ENCODE measurements around the gene POU2AF1. TPM values are rescaled to one million over a fixed set of nuclear protein-coding genes. Genes with fewer than 3 reads are reported as not detected.
"Not testable (repeated sequence)": the region's sequence is repeated elsewhere in the genome, so short reads cannot be mapped to it uniquely, and the experiment has no call there.

POU2AF1 gene
- polyA plus RNA-seq, 3 donors from 2014 or later = 0.09 TPM; not detected in 2

GRCh38 chr11:111329306-111330204, 49.5 kb downstream of the POU2AF1 start:
- H3K4me3 Mint-ChIP-seq = no peak overlapping the region
- no peak for DNase-seq
- no peaks in the 10 kb centered on the region for H3K4me1 Mint-ChIP-seq
- H3K27me3 Mint-ChIP-seq (ENCODE audit: low read depth in 3 of 3) = peaks cover 4 to 7% (median 6%) of the 10 kb centered on the region in 3 donors
- H3K27ac Mint-ChIP-seq = no peak overlapping the region
- no peaks in the 10 kb centered on the region for H3K9me3 Mint-ChIP-seq
- no peaks in the 10 kb centered on the region for H3K36me3 Mint-ChIP-seq

- Mint-ChIP-seq H3K9me3 (no peaks in the 10 kb centered on the region), H3K27ac (no peak overlapping the region), H3K36me3 (no peaks in the 10 kb centered on the region), H3K27me3 (ENCODE audit: low read depth in 3 of 3) (peaks cover 5 to 8% (median 7%) of the 10 kb centered on the region in 3 donors), H3K4me3 (no peak overlapping the region), H3K4me1 (no peaks in the 10 kb centered on the region)
- no peak for DNase-seq
Observed at GRCh38 chr11:111327908-111328624, 51.0 kb downstream of the POU2AF1 start.

- no peak for DNase-seq
- H3K4me3 Mint-ChIP-seq = no peak overlapping the region
- H3K27me3 Mint-ChIP-seq (ENCODE audit: low read depth in 3 of 3) = peaks cover 5 to 8% (median 7%) of the 10 kb centered on the region in 3 donors
- no peaks in the 10 kb centered on the region for H3K4me1 Mint-ChIP-seq
- no peak overlapping the region for H3K27ac Mint-ChIP-seq
- H3K9me3 Mint-ChIP-seq = no peaks in the 10 kb centered on the region
- H3K36me3 Mint-ChIP-seq = no peaks in the 10 kb centered on the region
Observed at GRCh38 chr11:111326824-111327223, 52.3 kb downstream of the POU2AF1 start.

GRCh38 chr11:111325259-111325658, 53.8 kb downstream of the POU2AF1 start:
- DNase-seq = no peak
- H3K27me3 Mint-ChIP-seq (ENCODE audit: low read depth in 3 of 3) = peaks cover 5 to 7% (median 6%) of the 10 kb centered on the region in 3 donors
- no peaks in the 10 kb centered on the region for H3K36me3 Mint-ChIP-seq
- H3K4me1 Mint-ChIP-seq = no peaks in the 10 kb centered on the region
- H3K4me3 Mint-ChIP-seq = no peak overlapping the region
- no peak overlapping the region for H3K27ac Mint-ChIP-seq
- no peaks in the 10 kb centered on the region for H3K9me3 Mint-ChIP-seq

- Mint-ChIP-seq H3K9me3 (no peaks in the 10 kb centered on the region), H3K4me3 (no peak overlapping the region), H3K27me3 (ENCODE audit: low read depth in 3 of 3) (peaks cover 5 to 6% (median 5%) of the 10 kb centered on the region in 3 donors), H3K36me3 (no peaks in the 10 kb centered on the region), H3K4me1 (no peaks in the 10 kb centered on the region), H3K27ac (no peak overlapping the region)
- DNase-seq = no peak
Observed at GRCh38 chr11:111324277-111324720, 54.8 kb downstream of the POU2AF1 start.

GRCh38 chr11:111322534-111322933, 56.5 kb downstream of the POU2AF1 start:
- Mint-ChIP-seq H3K4me1 (no peaks in the 10 kb centered on the region), H3K36me3 (no peaks in the 10 kb centered on the region), H3K27me3 (ENCODE audit: low read depth in 3 of 3) (peaks cover 4 to 8% (median 6%) of the 10 kb centered on the region in 3 donors), H3K9me3 (no peaks in the 10 kb centered on the region), H3K27ac (no peak overlapping the region), H3K4me3 (no peak overlapping the region)
- no peak for DNase-seq

- Mint-ChIP-seq H3K36me3 (no peaks in the 10 kb centered on the region), H3K4me3 (no peak overlapping the region), H3K27me3 (ENCODE audit: low read depth in 3 of 3) (peaks cover 4 to 9% (median 6%) of the 10 kb centered on the region in 3 donors), H3K9me3 (no peaks in the 10 kb centered on the region), H3K4me1 (no peaks in the 10 kb centered on the region), H3K27ac (no peak overlapping the region)
- DNase-seq = no peak
Observed at GRCh38 chr11:111320728-111321568, 58.1 kb downstream of the POU2AF1 start.

GRCh38 chr11:111320199-111320598, 58.9 kb downstream of the POU2AF1 start:
- H3K27me3 Mint-ChIP-seq (ENCODE audit: low read depth in 3 of 3); DNase-seq; H3K36me3 Mint-ChIP-seq: not testable (repeated sequence)

GRCh38 chr11:111319296-111319695, 59.8 kb downstream of the POU2AF1 start:
- no peak for DNase-seq
- H3K9me3 Mint-ChIP-seq = no peaks in the 10 kb centered on the region
- no peak overlapping the region for H3K4me3 Mint-ChIP-seq
- H3K27me3 Mint-ChIP-seq (ENCODE audit: low read depth in 3 of 3) = peaks cover under 1 to 5% (median 4%) of the 10 kb centered on the region in 3 donors
- H3K4me1 Mint-ChIP-seq = no peaks in the 10 kb centered on the region
- no peak overlapping the region for H3K27ac Mint-ChIP-seq
- no peaks in the 10 kb centered on the region for H3K36me3 Mint-ChIP-seq

More at GRCh38 chr11:111320199-111320598, 58.9 kb downstream of the POU2AF1 start:
- not testable (repeated sequence) for H3K27ac Mint-ChIP-seq, H3K4me3 Mint-ChIP-seq, H3K9me3 Mint-ChIP-seq, H3K4me1 Mint-ChIP-seq

- H3K4me1 Mint-ChIP-seq = no peaks in the 10 kb centered on the region
- H3K9me3 Mint-ChIP-seq = peaks cover 0 to 3% (median 0%) of the 10 kb centered on the region in 6 donors
- no peak overlapping the region for H3K4me3 Mint-ChIP-seq
- H3K36me3 Mint-ChIP-seq = no peaks in the 10 kb centered on the region
- DNase-seq = no peak
- H3K27me3 Mint-ChIP-seq (ENCODE audit: low read depth in 3 of 3) = peaks cover 2 to 11% (median 4%) of the 10 kb centered on the region in 3 donors
- no peak overlapping the region for H3K27ac Mint-ChIP-seq
Observed at GRCh38 chr11:111312076-111312475, 67.0 kb downstream of the POU2AF1 start.

- Mint-ChIP-seq H3K27me3 (ENCODE audit: low read depth in 3 of 3) (peaks cover 0 to 11% (median 3%) of the 10 kb centered on the region in 3 donors), H3K4me3 (no peak overlapping the region), H3K9me3 (peaks cover 0 to 3% (median 0%) of the 10 kb centered on the region in 6 donors), H3K4me1 (no peaks in the 10 kb centered on the region), H3K36me3 (no peaks in the 10 kb centered on the region), H3K27ac (no peak overlapping the region)
- DNase-seq = no peak
Observed at GRCh38 chr11:111310723-111311122, 68.4 kb downstream of the POU2AF1 start.

GRCh38 chr11:111310088-111310487, 69.0 kb downstream of the POU2AF1 start:
- Mint-ChIP-seq H3K27ac (no peak overlapping the region), H3K9me3 (peaks cover 0 to 3% (median 0%) of the 10 kb centered on the region in 6 donors), H3K4me3 (no peak overlapping the region), H3K27me3 (ENCODE audit: low read depth in 3 of 3) (peaks cover 0 to 11% (median 3%) of the 10 kb centered on the region in 3 donors), H3K4me1 (no peaks in the 10 kb centered on the region), H3K36me3 (no peaks in the 10 kb centered on the region)
- DNase-seq = no peak

GRCh38 chr11:111309215-111309915, 69.7 kb downstream of the POU2AF1 start:
- peaks cover 0 to 11% (median 3%) of the 10 kb centered on the region in 3 donors for H3K27me3 Mint-ChIP-seq (ENCODE audit: low read depth in 3 of 3)
- H3K4me3 Mint-ChIP-seq = no peak overlapping the region
- DNase-seq = no peak
- H3K36me3 Mint-ChIP-seq = no peaks in the 10 kb centered on the region
- no peaks in the 10 kb centered on the region for H3K4me1 Mint-ChIP-seq
- no peak overlapping the region for H3K27ac Mint-ChIP-seq
- H3K9me3 Mint-ChIP-seq = peaks cover 0 to 3% (median 0%) of the 10 kb centered on the region in 6 donors
